ENCODE results near the gene POP5.
A peak's percentile ranks its signal among the peaks of the same experiment; 100 is the strongest.

POP5 gene

DNA sequence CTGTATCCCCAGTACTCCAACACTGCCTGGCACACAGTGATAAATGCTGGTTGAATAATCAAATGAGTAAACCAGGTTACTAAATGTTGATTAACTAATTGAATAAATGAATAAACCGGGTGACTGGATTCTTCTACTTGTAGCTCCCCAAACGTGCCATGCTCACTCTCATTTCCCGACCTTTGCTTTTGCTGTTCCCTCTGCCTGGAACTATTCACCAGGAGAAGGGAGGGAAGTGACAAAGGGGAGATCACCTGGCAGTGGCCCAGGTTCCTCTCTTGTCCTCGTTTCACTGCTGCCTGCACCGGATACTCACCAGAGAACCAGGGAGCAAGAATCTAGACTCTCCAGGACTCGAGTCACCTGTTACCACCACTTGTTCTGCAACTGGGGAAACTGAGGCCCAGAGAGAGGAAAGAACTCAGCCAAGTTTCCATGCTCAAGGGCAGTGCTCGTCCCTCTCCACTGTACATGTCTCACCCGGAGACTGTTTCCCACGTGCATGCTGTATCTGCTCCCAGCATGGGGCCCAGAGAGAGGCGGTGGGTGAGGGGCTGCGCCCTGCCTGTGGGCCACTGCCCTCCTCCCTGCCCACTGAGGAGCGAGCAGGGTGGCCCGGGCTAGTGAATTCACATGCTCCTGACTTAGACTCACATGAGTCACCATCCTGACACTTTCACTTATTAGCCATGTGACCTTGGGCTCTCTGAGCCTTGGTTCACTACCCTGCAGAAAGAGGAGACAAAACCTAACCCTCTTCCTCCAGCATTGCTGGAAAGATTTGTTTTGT lies 17.7 kb upstream of the POP5 start:
- Mint-ChIP-seq H3K27me3 (peaks cover 7% of the 10 kb centered on the region), H3K27ac (no peak overlapping the region), H3K9me3 (no peaks in the 10 kb centered on the region), H3K36me3 (ENCODE audit: low read depth) (no peaks in the 10 kb centered on the region), H3K4me3 (no peak overlapping the region), H3K4me1 (ENCODE audit: low read depth) (no peaks in the 10 kb centered on the region)

DNA sequence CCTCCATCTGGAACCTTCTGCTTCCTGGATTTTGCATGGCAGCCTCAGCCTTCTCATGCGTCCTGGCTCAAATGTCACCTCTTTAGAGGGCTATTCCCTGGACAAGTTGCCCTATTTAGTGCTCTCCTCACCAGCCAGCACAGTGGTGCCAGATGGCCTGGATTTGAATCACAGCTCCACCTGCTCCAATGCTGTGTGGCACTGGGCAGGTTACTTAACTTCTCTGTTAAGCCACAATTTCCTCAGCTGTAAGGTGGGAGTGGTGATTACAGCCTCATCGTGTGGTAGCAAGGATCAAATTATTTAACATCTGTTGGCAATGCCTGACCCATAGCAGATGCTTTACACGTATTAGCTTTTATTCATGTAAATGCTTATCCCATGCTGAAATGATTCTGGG lies 16.7 kb upstream of the POP5 start:
- Mint-ChIP-seq H3K27ac (peak overlapping the region; percentile 21), H3K4me3 (no peak overlapping the region), H3K4me1 (ENCODE audit: low read depth) (no peaks in the 10 kb centered on the region), H3K27me3 (peaks cover 7% of the 10 kb centered on the region), H3K36me3 (ENCODE audit: low read depth) (no peaks in the 10 kb centered on the region), H3K9me3 (no peaks in the 10 kb centered on the region)

DNA sequence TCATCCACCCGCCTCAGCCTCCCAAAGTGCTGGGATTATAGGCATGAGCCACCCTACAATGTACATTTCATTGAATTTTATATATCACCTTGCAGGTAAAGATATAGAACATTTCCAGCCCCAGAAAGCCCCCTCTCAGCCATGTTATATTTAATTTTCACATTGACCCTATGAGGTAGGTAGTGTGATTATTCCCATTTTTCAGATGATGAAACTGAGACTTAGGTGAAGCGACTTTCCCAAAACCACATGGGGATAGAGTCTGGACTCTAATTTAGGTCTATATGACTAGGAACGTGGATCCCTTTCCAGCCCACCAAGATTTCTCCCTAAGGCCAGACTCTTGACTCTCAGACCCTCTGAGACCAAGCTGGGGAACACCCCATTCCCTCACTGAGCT lies 15.7 kb upstream of the POP5 start:
- no peaks in the 10 kb centered on the region for H3K36me3 Mint-ChIP-seq (ENCODE audit: low read depth)
- H3K27me3 Mint-ChIP-seq, result peaks cover 4% of the 10 kb centered on the region
- no peak overlapping the region for H3K4me3 Mint-ChIP-seq
- H3K4me1 Mint-ChIP-seq (ENCODE audit: low read depth), result no peaks in the 10 kb centered on the region
- no peaks in the 10 kb centered on the region for H3K9me3 Mint-ChIP-seq
- H3K27ac Mint-ChIP-seq, result no peak overlapping the region

GRCh38 chr12:120592121-120593049 lies 11.2 kb upstream of the POP5 start:
- Mint-ChIP-seq H3K27me3 (no peaks in the 10 kb centered on the region), H3K4me3 (no peak overlapping the region), H3K36me3 (ENCODE audit: low read depth) (no peaks in the 10 kb centered on the region), H3K27ac (no peak overlapping the region), H3K9me3 (no peaks in the 10 kb centered on the region), H3K4me1 (ENCODE audit: low read depth) (no peaks in the 10 kb centered on the region)

- Mint-ChIP-seq H3K9me3 (no peaks in the 10 kb centered on the region), H3K27me3 (peaks cover 4% of the 10 kb centered on the region), H3K4me1 (ENCODE audit: low read depth) (no peaks in the 10 kb centered on the region), H3K36me3 (ENCODE audit: low read depth) (no peaks in the 10 kb centered on the region), H3K4me3 (no peak overlapping the region), H3K27ac (no peak overlapping the region)
Observed at GRCh38 chr12:120590741-120591407, 9.7 kb upstream of the POP5 start.

DNA sequence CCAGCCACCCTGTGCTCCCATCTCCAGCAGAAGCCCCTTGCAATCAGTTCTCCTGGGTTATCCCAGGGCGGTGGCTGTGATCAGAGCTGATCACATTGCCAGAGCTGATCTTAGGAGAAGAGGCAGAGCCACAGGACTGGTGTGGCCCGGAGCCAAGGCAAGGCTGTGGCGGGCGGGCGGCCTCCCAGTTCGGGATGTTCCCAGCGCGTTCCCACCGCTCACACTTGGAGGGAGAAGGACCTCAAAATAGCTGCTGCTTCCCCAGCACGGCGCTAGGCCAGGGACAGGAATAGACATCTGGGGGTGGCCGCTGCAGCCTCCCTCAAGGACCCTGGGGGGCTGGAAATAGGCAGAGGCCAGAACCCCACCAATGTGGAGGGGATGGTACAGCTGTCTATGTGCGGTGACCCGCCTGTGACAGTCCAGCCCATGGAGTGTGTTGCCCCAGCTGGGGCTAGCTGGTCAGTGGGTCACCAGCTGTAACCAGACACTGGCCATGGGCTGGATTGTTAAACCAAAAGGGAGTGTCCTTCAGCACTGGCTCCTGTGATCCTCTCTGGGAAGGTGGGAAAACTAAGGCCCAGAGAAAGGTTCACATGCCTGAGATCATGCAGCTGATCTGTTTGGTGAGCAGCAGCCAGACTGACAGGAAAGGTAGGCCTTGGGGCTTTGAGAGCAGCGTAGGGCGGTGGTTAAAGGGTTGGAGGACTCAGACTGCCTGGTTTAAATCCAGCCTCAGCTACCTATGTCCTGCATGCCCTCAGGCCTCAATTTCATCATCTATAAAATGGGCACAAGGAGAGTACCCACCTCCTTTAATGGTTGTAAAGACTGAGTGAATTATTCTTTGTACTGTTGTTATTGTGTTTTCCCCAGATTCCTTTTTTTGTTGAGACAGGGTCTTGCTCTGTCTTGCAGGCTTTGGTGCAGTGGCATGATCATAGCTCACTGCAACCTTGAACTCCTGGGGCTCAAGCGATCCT lies 8.0 kb upstream of the POP5 start:
- Mint-ChIP-seq H3K4me3 (no peak overlapping the region), H3K27me3 (peaks cover 7% of the 10 kb centered on the region), H3K36me3 (ENCODE audit: low read depth) (no peaks in the 10 kb centered on the region), H3K27ac (no peak overlapping the region), H3K9me3 (no peaks in the 10 kb centered on the region), H3K4me1 (ENCODE audit: low read depth) (peaks cover 1% of the 10 kb centered on the region)

- no peak overlapping the region for H3K4me3 Mint-ChIP-seq
- H3K4me1 Mint-ChIP-seq (ENCODE audit: low read depth), result peaks cover 10% of the 10 kb centered on the region
- no peaks in the 10 kb centered on the region for H3K9me3 Mint-ChIP-seq
- H3K27me3 Mint-ChIP-seq, result peaks cover 12% of the 10 kb centered on the region
- no peak overlapping the region for H3K27ac Mint-ChIP-seq
- H3K36me3 Mint-ChIP-seq (ENCODE audit: low read depth), result no peaks in the 10 kb centered on the region
Observed at GRCh38 chr12:120588371-120588770, 7.2 kb upstream of the POP5 start.

- H3K27ac Mint-ChIP-seq, result no peak overlapping the region
- H3K27me3 Mint-ChIP-seq, result peaks cover 14% of the 10 kb centered on the region
- H3K4me1 Mint-ChIP-seq (ENCODE audit: low read depth), result peaks cover 23% of the 10 kb centered on the region
- H3K9me3 Mint-ChIP-seq, result no peaks in the 10 kb centered on the region
- no peak overlapping the region for H3K4me3 Mint-ChIP-seq
- H3K36me3 Mint-ChIP-seq (ENCODE audit: low read depth), result no peaks in the 10 kb centered on the region
Observed at GRCh38 chr12:120586860-120587259, 5.7 kb upstream of the POP5 start.

DNA sequence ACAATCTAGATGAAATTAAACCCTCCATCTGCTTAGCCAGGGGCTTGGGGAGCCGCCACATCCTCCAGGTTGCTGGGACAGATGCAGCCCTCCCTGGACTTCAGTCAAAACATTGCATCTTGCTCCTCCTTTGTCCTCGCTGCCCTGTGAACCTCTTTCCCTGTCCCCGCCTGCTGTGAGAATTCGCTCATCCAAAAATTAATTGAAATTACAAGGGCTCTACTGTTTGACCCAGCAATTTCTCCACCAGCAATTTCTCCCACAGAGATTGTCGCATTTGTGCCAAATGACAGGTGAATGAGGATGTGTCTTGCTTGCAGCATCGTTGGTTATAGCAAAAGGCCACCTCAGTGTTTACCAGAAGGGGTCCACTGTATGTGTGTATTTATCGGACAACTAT lies 5.0 kb upstream of the POP5 start:
- no peak overlapping the region for H3K4me3 Mint-ChIP-seq
- peaks cover 27% of the 10 kb centered on the region for H3K4me1 Mint-ChIP-seq (ENCODE audit: low read depth)
- H3K27me3 Mint-ChIP-seq, result peaks cover 14% of the 10 kb centered on the region
- H3K9me3 Mint-ChIP-seq, result no peaks in the 10 kb centered on the region
- no peaks in the 10 kb centered on the region for H3K36me3 Mint-ChIP-seq (ENCODE audit: low read depth)
- no peak overlapping the region for H3K27ac Mint-ChIP-seq

DNA sequence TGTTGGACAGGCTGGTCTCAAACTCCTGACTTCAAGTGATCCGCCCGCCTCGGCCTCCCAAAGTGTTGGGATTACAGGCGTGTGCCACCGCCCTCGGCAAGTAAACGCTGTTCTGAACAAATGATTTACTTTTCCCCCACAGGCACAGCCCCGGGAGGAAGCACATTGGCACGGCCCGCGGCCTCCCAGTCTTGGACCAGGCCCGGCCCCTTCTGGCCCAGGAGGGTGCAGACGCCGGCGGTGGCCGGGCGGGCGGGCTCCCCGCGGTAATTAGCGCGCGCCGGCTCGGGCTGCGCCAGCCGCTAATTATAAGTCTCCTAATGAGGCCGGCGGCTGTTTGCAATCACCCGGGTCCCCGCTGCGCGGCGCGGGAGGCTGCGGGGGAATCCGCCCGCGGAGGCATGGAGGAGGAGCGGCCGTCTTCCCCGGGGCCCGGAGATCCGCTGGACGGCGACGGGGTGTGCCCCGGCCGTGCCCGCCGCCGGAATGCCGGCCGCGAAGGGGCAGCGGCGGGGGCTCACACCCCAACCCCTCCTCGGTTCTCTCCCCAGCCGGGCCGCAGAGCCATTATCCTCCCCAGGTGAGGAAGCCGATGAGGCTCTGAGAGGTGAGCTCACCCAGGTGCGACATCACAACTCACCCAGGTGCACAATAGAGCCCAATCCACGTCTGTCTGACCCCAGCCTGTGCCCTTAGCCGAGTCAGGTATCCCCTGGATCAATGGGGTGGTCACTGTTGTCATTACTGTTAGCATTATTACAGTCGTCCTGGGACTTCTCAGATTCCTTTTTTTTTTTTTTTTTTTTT lies 3.3 kb upstream of the POP5 start:
- H3K4me3 Mint-ChIP-seq, result peak overlapping the region; percentile 55
- H3K27me3 Mint-ChIP-seq, result peaks cover 14% of the 10 kb centered on the region
- peaks cover 39% of the 10 kb centered on the region for H3K4me1 Mint-ChIP-seq (ENCODE audit: low read depth)
- peaks cover 7% of the 10 kb centered on the region for H3K36me3 Mint-ChIP-seq (ENCODE audit: low read depth)
- H3K9me3 Mint-ChIP-seq, result no peaks in the 10 kb centered on the region
- H3K27ac Mint-ChIP-seq, result no peak overlapping the region

GRCh38 chr12:120583478-120584030 lies 2.4 kb upstream of the POP5 start:
- H3K4me3 Mint-ChIP-seq, result peak overlapping the region; percentile 69
- H3K27me3 Mint-ChIP-seq, result peaks cover 14% of the 10 kb centered on the region
- no peaks in the 10 kb centered on the region for H3K9me3 Mint-ChIP-seq
- H3K4me1 Mint-ChIP-seq (ENCODE audit: low read depth), result peaks cover 44% of the 10 kb centered on the region
- peaks cover 15% of the 10 kb centered on the region for H3K36me3 Mint-ChIP-seq (ENCODE audit: low read depth)
- H3K27ac Mint-ChIP-seq, result peak overlapping the region; percentile 63

DNA sequence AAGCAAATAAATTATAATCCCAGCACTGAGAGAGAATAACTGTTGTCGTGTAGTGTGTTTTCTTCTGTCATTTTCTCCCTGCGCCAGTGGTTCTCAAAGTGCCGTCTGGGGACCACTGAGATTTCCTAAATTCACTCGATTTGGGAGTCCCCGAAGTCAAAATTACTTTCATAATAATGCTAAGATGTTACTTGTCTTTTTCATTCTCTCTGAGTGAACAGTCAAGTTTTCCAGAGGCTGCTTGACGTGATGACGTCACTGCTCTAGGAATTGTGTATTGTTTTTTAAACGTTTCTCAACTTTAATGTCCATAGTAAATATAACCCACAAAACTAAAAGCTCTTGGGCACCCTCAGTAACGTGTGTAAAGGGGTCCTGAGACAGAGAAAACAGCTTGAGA lies 796 bp upstream of the POP5 start:
- Mint-ChIP-seq H3K4me1 (ENCODE audit: low read depth) (peaks cover 44% of the 10 kb centered on the region), H3K27me3 (peaks cover 14% of the 10 kb centered on the region), H3K27ac (peak overlapping the region; percentile 90), H3K4me3 (peak overlapping the region; percentile 98), H3K36me3 (ENCODE audit: low read depth) (peaks cover 28% of the 10 kb centered on the region), H3K9me3 (no peaks in the 10 kb centered on the region)

DNA sequence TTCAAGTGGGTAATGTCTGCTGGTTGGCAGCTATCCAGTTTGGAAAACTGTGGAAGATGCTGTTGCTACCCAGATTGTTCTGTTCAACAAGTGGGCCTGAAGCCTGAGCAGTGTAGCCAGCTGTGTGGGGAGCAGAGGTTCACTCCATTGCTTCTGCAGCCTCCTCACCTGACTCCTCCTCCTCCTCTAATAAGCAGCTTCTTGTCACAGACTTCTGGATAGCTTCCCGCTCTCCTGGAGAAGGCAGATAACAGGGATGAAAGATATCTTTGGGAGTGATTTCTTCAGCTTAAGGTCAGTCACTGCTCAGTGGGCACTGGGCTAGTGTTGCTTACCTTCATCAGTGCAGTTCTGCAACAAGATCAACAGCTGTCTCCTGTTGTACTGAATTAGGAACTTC lies 2.0 kb downstream of the POP5 start:
- Mint-ChIP-seq H3K4me3 (peak overlapping the region; percentile 51), H3K4me1 (ENCODE audit: low read depth) (peaks cover 42% of the 10 kb centered on the region), H3K9me3 (no peaks in the 10 kb centered on the region), H3K27ac (peak overlapping the region; percentile 38), H3K27me3 (peaks cover 7% of the 10 kb centered on the region), H3K36me3 (ENCODE audit: low read depth) (peaks cover 52% of the 10 kb centered on the region)
